Astrocyte (in vitro differentiated cells and primary cell): Measurements from ENCODE around the gene KCNA3. TPM values are rescaled to one million over a fixed set of nuclear protein-coding genes. Genes with fewer than 3 reads are reported as not detected.

Experiments used
- DNase-seq: peaks from one replicate; pipeline ENCODE4 v3.0.0-alpha.2; 2010; ENCODE audit warnings: low read depth
- FAIRE-seq: peaks from 2 replicates; lab custom pipeline; 2011; peaks lifted over from hg19 to GRCh38; lab: Jason Lieb, UNC
- H2AFZ ChIP-seq: 2 replicates; pipeline ENCODE4 v1.6.0; 2012; ENCODE audit warnings: low read depth, low read length, inconsistent platforms
- H3K27ac ChIP-seq: 2 replicates; pipeline ENCODE4 v1.5.1; 2011; ENCODE audit warnings: low read depth, low read length, inconsistent platforms
- H3K27me3 ChIP-seq: 2 replicates; pipeline ENCODE4 v1.6.0; 2011; ENCODE audit warnings: low read length, inconsistent platforms; ENCODE audit not compliant: insufficient read depth
- H3K36me3 ChIP-seq: 2 replicates; pipeline ENCODE4 v1.5.1; 2011; ENCODE audit warnings: low read length, inconsistent platforms; ENCODE audit not compliant: insufficient read depth
- H3K4me1 ChIP-seq: 2 replicates; pipeline ENCODE4 v1.5.1; 2011; ENCODE audit warnings: low read length, inconsistent platforms; ENCODE audit not compliant: insufficient read depth
- H3K4me2 ChIP-seq: 2 replicates; pipeline ENCODE4 v1.6.0; 2012; ENCODE audit warnings: low read length, inconsistent platforms
- H3K4me3 ChIP-seq: 2 replicates; pipeline ENCODE4 v1.5.1; 2011; ENCODE audit warnings: low read depth, mild to moderate bottlenecking, low read length, inconsistent platforms; ENCODE audit not compliant: insufficient read depth
- H3K79me2 ChIP-seq: 2 replicates; pipeline ENCODE4 v1.6.0; 2012; ENCODE audit warnings: mild to moderate bottlenecking, low read length, inconsistent platforms; ENCODE audit not compliant: insufficient read depth
- H3K9ac ChIP-seq: 2 replicates; pipeline ENCODE4 v1.6.0; 2012; ENCODE audit warnings: mild to moderate bottlenecking, low read length, inconsistent platforms
- H3K9me3 ChIP-seq: 2 replicates; pipeline ENCODE4 v1.5.1; 2012; ENCODE audit warnings: low read depth, mild to moderate bottlenecking, low read length, inconsistent platforms; ENCODE audit not compliant: insufficient read depth
- H4K20me1 ChIP-seq: 2 replicates; pipeline ENCODE4 v1.6.0; 2012; ENCODE audit warnings: low read length, inconsistent platforms; ENCODE audit not compliant: insufficient read depth
- H3K27ac Mint-ChIP-seq: one replicate; pipeline ENCODE4 v1.8.0; 2021; ENCODE audit warnings: mild to moderate bottlenecking, mixed read lengths; ENCODE audit not compliant: unreplicated experiment
- H3K27me3 Mint-ChIP-seq: one replicate; pipeline ENCODE4 v1.8.0; 2021; ENCODE audit warnings: low read depth, mixed read lengths; ENCODE audit not compliant: unreplicated experiment
- H3K36me3 Mint-ChIP-seq: one replicate; pipeline ENCODE4 v1.8.0; 2021; ENCODE audit warnings: low read depth, mixed read lengths; ENCODE audit not compliant: unreplicated experiment
- H3K4me1 Mint-ChIP-seq: one replicate; pipeline ENCODE4 v1.8.0; 2021; ENCODE audit warnings: low read depth, mixed read lengths; ENCODE audit not compliant: unreplicated experiment
- H3K4me3 Mint-ChIP-seq: one replicate; pipeline ENCODE4 v1.8.0; 2021; ENCODE audit warnings: mild to moderate bottlenecking, moderate library complexity, mixed read lengths; ENCODE audit not compliant: unreplicated experiment
- H3K9me3 Mint-ChIP-seq: one replicate; pipeline ENCODE4 v1.8.0; 2021; ENCODE audit warnings: mild to moderate bottlenecking, mixed read lengths; ENCODE audit not compliant: unreplicated experiment
- CTCF ChIP-seq: IDR thresholded peaks from 2 replicates; pipeline ENCODE4 v1.5.1; 2011; ENCODE audit warnings: low read depth, mild to moderate bottlenecking, inconsistent platforms, low read length, moderate library complexity; ENCODE audit not compliant: insufficient read depth
- EZH2 ChIP-seq: IDR thresholded peaks from 2 replicates; pipeline ENCODE4 v1.6.1; 2012; ENCODE audit warnings: mild to moderate bottlenecking, low read length, inconsistent platforms; ENCODE audit not compliant: insufficient read depth
- total RNA-seq: library from RNA; stranded (reverse); gene quantifications from 2 replicates; pipeline ENCODE4 v1.2.1, GENCODE V29; 2021

Gene KCNA3
- total RNA-seq, 1 donor from 2014 or later = 0.09 TPM

- peaks cover 7% of the 10 kb centered on the region for H3K36me3 Mint-ChIP-seq
- no peak overlapping the region for H3K27ac Mint-ChIP-seq
- H3K27ac ChIP-seq = no peak overlapping the region
- H3K9me3 Mint-ChIP-seq = peaks cover 13% of the 10 kb centered on the region
- no peak overlapping the region for H3K4me3 ChIP-seq
- no peaks in the 10 kb centered on the region for H3K36me3 ChIP-seq
- TF ChIP-seq CTCF = no peak
- no peak for TF ChIP-seq EZH2
- H3K79me2 ChIP-seq = no peaks in the 10 kb centered on the region
- H3K4me2 ChIP-seq = no peak overlapping the region
- no peaks in the 10 kb centered on the region for H4K20me1 ChIP-seq
- peaks cover 62% of the 10 kb centered on the region for H3K27me3 Mint-ChIP-seq
- peaks cover 47% of the 10 kb centered on the region for H3K27me3 ChIP-seq
- peak overlapping the region; percentile 41 for H3K4me3 Mint-ChIP-seq
- H2AFZ ChIP-seq = no peak overlapping the region
- FAIRE-seq = no peak
- no peak overlapping the region for H3K9ac ChIP-seq
- no peak for DNase-seq
- no peaks in the 10 kb centered on the region for H3K4me1 ChIP-seq
- H3K9me3 ChIP-seq = peaks cover 12% of the 10 kb centered on the region
- peaks cover 2% of the 10 kb centered on the region for H3K4me1 Mint-ChIP-seq
Measured at GRCh38 chr1:110672001-110672752, 2.6 kb downstream of the KCNA3 start.

GRCh38 chr1:110671361-110671760 lies 3.4 kb downstream of the KCNA3 start:
- H4K20me1 ChIP-seq = no peaks in the 10 kb centered on the region
- FAIRE-seq = no peak
- Mint-ChIP-seq H3K4me3 (no peak overlapping the region), H3K9me3 (peaks cover 13% of the 10 kb centered on the region), H3K4me1 (peaks cover 2% of the 10 kb centered on the region), H3K36me3 (peaks cover 7% of the 10 kb centered on the region), H3K27ac (no peak overlapping the region), H3K27me3 (peaks cover 54% of the 10 kb centered on the region)
- no peak overlapping the region for H3K27ac ChIP-seq
- H3K36me3 ChIP-seq = no peaks in the 10 kb centered on the region
- no peak overlapping the region for H3K4me2 ChIP-seq
- no peak overlapping the region for H3K4me3 ChIP-seq
- peaks cover 12% of the 10 kb centered on the region for H3K9me3 ChIP-seq
- H3K4me1 ChIP-seq = no peaks in the 10 kb centered on the region
- H2AFZ ChIP-seq = no peak overlapping the region
- no peak for TF ChIP-seq EZH2
- TF ChIP-seq CTCF = no peak
- no peak for DNase-seq
- peaks cover 42% of the 10 kb centered on the region for H3K27me3 ChIP-seq
- no peaks in the 10 kb centered on the region for H3K79me2 ChIP-seq
- H3K9ac ChIP-seq = no peak overlapping the region

- Histone ChIP-seq H4K20me1 (no peaks in the 10 kb centered on the region), H3K36me3 (no peaks in the 10 kb centered on the region), H3K4me3 (no peak overlapping the region), H3K27me3 (peaks cover 24% of the 10 kb centered on the region), H3K4me2 (no peak overlapping the region), H3K79me2 (no peaks in the 10 kb centered on the region), H3K9me3 (peaks cover 6% of the 10 kb centered on the region), H3K4me1 (no peaks in the 10 kb centered on the region), H3K9ac (no peak overlapping the region), H3K27ac (no peak overlapping the region), H2AFZ (no peak overlapping the region)
- Mint-ChIP-seq H3K4me3 (no peak overlapping the region), H3K4me1 (no peaks in the 10 kb centered on the region), H3K36me3 (peaks cover 4% of the 10 kb centered on the region), H3K27me3 (peaks cover 38% of the 10 kb centered on the region), H3K9me3 (peaks cover 11% of the 10 kb centered on the region), H3K27ac (no peak overlapping the region)
- no peak for TF ChIP-seq EZH2
- no peak for TF ChIP-seq CTCF
- FAIRE-seq (no peak), DNase-seq (no peak)
Measured at GRCh38 chr1:110668549-110668948, 6.2 kb downstream of the KCNA3 start.
